GM23248 (cell line): Measurements from ENCODE around the gene TAS2R13. TPM values are rescaled to one million over a fixed set of nuclear protein-coding genes. Genes with fewer than 3 reads are reported as not detected.

Source experiments
- DNase-seq: peaks from one replicate; pipeline ENCODE4 v3.0.0-alpha.2; 2015
- H2AFZ ChIP-seq: fragments of 200-600 bp; sonication (generic); 2 replicates; pipeline ENCODE4 v1.6.1; 2016; ENCODE audit warnings: antibody characterized with exemption
- H3F3A ChIP-seq: fragments of 200-600 bp; sonication (generic); 2 replicates; pipeline ENCODE4 v1.6.1; 2016; ENCODE audit warnings: mild to moderate bottlenecking, antibody characterized with exemption, mixed run types; ENCODE audit not compliant: insufficient read depth
- H3K27ac ChIP-seq: fragments of 200-600 bp; sonication (generic); 2 replicates; pipeline ENCODE4 v1.5.1; 2016; ENCODE audit warnings: mild to moderate bottlenecking
- H3K27me3 ChIP-seq: fragments of 200-600 bp; sonication (generic); replicated peaks from 2 replicates; pipeline ENCODE4 v1.6.1; 2016; ENCODE audit warnings: mild to moderate bottlenecking; ENCODE audit not compliant: insufficient read depth
- H3K36me3 ChIP-seq: fragments of 200-600 bp; sonication (generic); 2 replicates; pipeline ENCODE4 v1.6.1; 2016; ENCODE audit warnings: low read depth, mild to moderate bottlenecking
- H3K4me1 ChIP-seq: fragments of 200-600 bp; sonication (generic); 2 replicates; pipeline ENCODE4 v1.6.1; 2016; ENCODE audit warnings: mild to moderate bottlenecking; ENCODE audit not compliant: insufficient read depth
- H3K4me2 ChIP-seq: fragments of 200-600 bp; sonication (generic); one replicate; pipeline ENCODE4 v1.6.1; 2016; ENCODE audit warnings: mild to moderate bottlenecking; ENCODE audit not compliant: unreplicated experiment
- H3K4me3 ChIP-seq: fragments of 200-600 bp; sonication (generic); 2 replicates; pipeline ENCODE4 v1.5.1; 2016; ENCODE audit warnings: mild to moderate bottlenecking
- H3K79me2 ChIP-seq: fragments of 200-600 bp; sonication (generic); 2 replicates; pipeline ENCODE4 v1.6.1; 2016; ENCODE audit warnings: mild to moderate bottlenecking; ENCODE audit not compliant: insufficient read depth
- H3K9ac ChIP-seq: fragments of 200-600 bp; sonication (generic); 2 replicates; pipeline ENCODE4 v1.6.1; 2016; ENCODE audit warnings: mild to moderate bottlenecking
- H3K9me2 ChIP-seq: fragments of 200-600 bp; sonication (generic); 2 replicates; pipeline ENCODE4 v1.6.1; 2016; ENCODE audit warnings: mixed run types, mild to moderate bottlenecking, moderate library complexity; ENCODE audit not compliant: insufficient read depth
- H3K9me3 ChIP-seq: fragments of 200-600 bp; sonication (generic); one replicate; pipeline ENCODE4 v1.6.1; 2017; ENCODE audit warnings: low read depth
- H4K20me1 ChIP-seq: fragments of 200-600 bp; sonication (generic); 2 replicates; pipeline ENCODE4 v1.6.0; 2016; ENCODE audit not compliant: insufficient read depth
- EZH2 ChIP-seq: fragments of 200-600 bp; sonication (generic); IDR thresholded peaks from 2 replicates; pipeline ENCODE4 v1.6.1; 2018; ENCODE audit warnings: antibody characterized with exemption, mild to moderate bottlenecking; ENCODE audit not compliant: insufficient read depth, poor library complexity, severe bottlenecking
- EZH2phosphoT487 ChIP-seq: fragments of 200-600 bp; sonication (generic); IDR thresholded peaks from 2 replicates; pipeline ENCODE4 v1.6.1; 2018; ENCODE audit warnings: antibody characterized with exemption, moderate library complexity, mild to moderate bottlenecking, low read depth; ENCODE audit not compliant: insufficient read depth
- WGBS, 2 experiments: methylation state at CpG; one replicate each; pipeline ENCODE4 v1.1.6; 2015 to 2017; ENCODE audit warnings: low lambda C conversion rate in 2 of 2, low coverage in 1 of 2; ENCODE audit errors: missing lambda C conversion rate in 2 of 2; 5-methylcytosine and 5-hydroxymethylcytosine counted together
- in situ Hi-C: fragments of 300-500 bp; cut with MboI; formaldehyde crosslinking; loops from 2 replicates; pipeline ENCODE4 v1.15.0; 2020
- polyA plus RNA-seq: library from polyadenylated mRNA; unstranded; fragments of >200 nt; fragmentation: Nextera tagmentation; extraction: Ambion mirVana; gene quantifications from 2 replicates; pipeline ENCODE4 v1.2.1, GENCODE V29; 2016
- total RNA-seq: library from RNA; depleted of rRNA; stranded (reverse); fragments of >200 nt; shearing (Covaris generic); gene quantifications from 2 replicates; pipeline ENCODE4 v1.2.3, GENCODE V29; 2014; rRNA removed

TAS2R13 gene
- total RNA-seq (0.13 and 0.32 TPM in 2 replicates), polyA plus RNA-seq (not detected in 2 replicates)

- in situ Hi-C loops = no loop called here
- no peak for DNase-seq
Observed at GRCh38 chr12:10909462-10909861, at the start of gene TAS2R13. TSS of gene TAS2R13 (minus strand) at chr12:10909562. CDS start at chr12:10909298, 264 bp downstream.

DNA sequence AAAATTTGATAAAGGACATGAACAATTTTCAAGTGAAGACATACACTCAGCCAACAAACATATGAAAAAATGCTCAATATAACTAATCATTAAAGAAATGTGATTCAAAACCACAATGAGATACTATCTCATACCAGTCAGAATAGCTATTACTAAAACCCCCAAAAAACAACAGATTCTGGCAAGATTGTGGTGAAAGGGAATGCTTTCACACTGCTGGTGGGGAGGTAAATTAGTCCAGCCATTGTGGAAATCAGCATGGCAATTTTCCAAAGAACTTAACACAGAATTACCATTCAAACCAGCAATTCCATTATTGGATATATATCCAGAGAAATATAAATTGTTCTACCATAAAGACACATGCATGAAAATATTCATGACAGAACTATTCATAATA is 48.4 kb upstream of the TAS2R13 start:
- Histone ChIP-seq H3K9me2 (no peaks in the 10 kb centered on the region), H3K36me3 (no peaks in the 10 kb centered on the region), H3K4me2 (no peak overlapping the region), H3K27ac (no peak overlapping the region), H3K79me2 (0 out of 2 replicates have a peak, but pooled peaks cover 5% of the 10 kb centered on the region), H4K20me1 (no peaks in the 10 kb centered on the region), H2AFZ (no peak overlapping the region), H3K4me1 (0 out of 2 replicates have a peak, but pooled peaks cover 9% of the 10 kb centered on the region), H3K4me3 (no peak overlapping the region), H3K9me3 (no peaks in the 10 kb centered on the region), H3K9ac (no peak overlapping the region), H3F3A (no peaks in the 10 kb centered on the region), H3K27me3 (no peaks in the 10 kb centered on the region)
- in situ Hi-C loops = no loop called here
- peak; percentile 8 for DNase-seq
- TF ChIP-seq EZH2phosphoT487 = no peak
- TF ChIP-seq EZH2 = no peak

More at GRCh38 chr12:10909462-10909861, at the start of gene TAS2R13:
- Histone ChIP-seq H3K27me3 (no peaks in the 10 kb centered on the region), H4K20me1 (no peaks in the 10 kb centered on the region), H3K4me3 (no peak within 1 kb of the TSS), H3K79me2 (no peaks in the 10 kb centered on the region), H3K9me2 (no peaks in the 10 kb centered on the region), H2AFZ (no peak within 1 kb of the TSS), H3K36me3 (no peaks in the 10 kb centered on the region), H3F3A (no peaks in the 10 kb centered on the region), H3K27ac (no peak within 1 kb of the TSS), H3K9ac (no peak within 1 kb of the TSS), H3K4me1 (no peaks in the 10 kb centered on the region), H3K9me3 (no peaks in the 10 kb centered on the region), H3K4me2 (no peak within 1 kb of the TSS)
- TF ChIP-seq EZH2 (no peak), EZH2phosphoT487 (no peak)
- 90 to 100% methylated on average over 1 of the region's 1 CpG for WGBS, 2 experiments

GRCh38 chr12:10956085-10956484 is 46.7 kb upstream of the TAS2R13 start:
- Histone ChIP-seq H3K9me2 (no peaks in the 10 kb centered on the region), H3K9ac (no peak overlapping the region), H3K4me3 (no peak overlapping the region), H3K27ac (no peak overlapping the region), H3F3A (no peaks in the 10 kb centered on the region), H3K36me3 (no peaks in the 10 kb centered on the region), H3K4me1 (0 out of 2 replicates have a peak, but pooled peaks cover 9% of the 10 kb centered on the region), H2AFZ (no peak overlapping the region), H3K27me3 (no peaks in the 10 kb centered on the region), H3K79me2 (peaks cover 12% of the 10 kb centered on the region; the same call in 1 of the 2 replicates), H3K4me2 (no peak overlapping the region), H3K9me3 (no peaks in the 10 kb centered on the region), H4K20me1 (no peaks in the 10 kb centered on the region)
- TF ChIP-seq EZH2 = no peak
- TF ChIP-seq EZH2phosphoT487 = no peak
- no peak for DNase-seq
- in situ Hi-C loops = no loop called here

DNA sequence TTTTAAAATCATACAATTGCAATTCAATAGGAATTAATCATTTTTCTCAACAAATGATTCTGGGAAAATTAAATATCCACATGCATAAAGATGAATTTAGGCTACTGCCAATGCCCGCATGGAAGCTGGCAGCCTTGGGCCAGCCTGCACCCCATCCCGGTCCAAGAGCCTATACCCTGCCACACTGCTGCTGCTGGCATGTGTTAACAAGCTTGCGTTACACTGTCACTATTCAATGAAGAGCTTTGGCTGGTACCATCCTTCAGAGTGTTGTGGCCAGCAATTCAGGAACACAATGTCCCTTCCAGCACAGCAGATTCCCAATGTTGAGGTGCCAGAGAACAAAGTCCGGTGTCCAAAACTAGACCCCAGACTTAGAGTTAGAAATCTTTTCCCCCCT is 43.3 kb upstream of the TAS2R13 start:
- H3K27ac ChIP-seq = no peak overlapping the region
- no peaks in the 10 kb centered on the region for H3F3A ChIP-seq
- H3K4me1 ChIP-seq = 0 out of 2 replicates have a peak, but pooled peaks cover 4% of the 10 kb centered on the region
- no peak for TF ChIP-seq EZH2phosphoT487
- TF ChIP-seq EZH2 = no peak
- H3K9me2 ChIP-seq = no peaks in the 10 kb centered on the region
- no peaks in the 10 kb centered on the region for H4K20me1 ChIP-seq
- no peaks in the 10 kb centered on the region for H3K36me3 ChIP-seq
- H3K4me2 ChIP-seq = no peak overlapping the region
- in situ Hi-C loops = no loop called here
- DNase-seq = no peak
- peaks cover 12% of the 10 kb centered on the region; the same call in 1 of the 2 replicates for H3K79me2 ChIP-seq
- H3K9ac ChIP-seq = no peak overlapping the region
- no peak overlapping the region for H2AFZ ChIP-seq
- no peaks in the 10 kb centered on the region for H3K9me3 ChIP-seq
- 36 to 48% methylated on average over 4 of the region's 4 CpGs for WGBS, 2 experiments
- H3K27me3 ChIP-seq = no peaks in the 10 kb centered on the region
- H3K4me3 ChIP-seq = no peak overlapping the region

DNA sequence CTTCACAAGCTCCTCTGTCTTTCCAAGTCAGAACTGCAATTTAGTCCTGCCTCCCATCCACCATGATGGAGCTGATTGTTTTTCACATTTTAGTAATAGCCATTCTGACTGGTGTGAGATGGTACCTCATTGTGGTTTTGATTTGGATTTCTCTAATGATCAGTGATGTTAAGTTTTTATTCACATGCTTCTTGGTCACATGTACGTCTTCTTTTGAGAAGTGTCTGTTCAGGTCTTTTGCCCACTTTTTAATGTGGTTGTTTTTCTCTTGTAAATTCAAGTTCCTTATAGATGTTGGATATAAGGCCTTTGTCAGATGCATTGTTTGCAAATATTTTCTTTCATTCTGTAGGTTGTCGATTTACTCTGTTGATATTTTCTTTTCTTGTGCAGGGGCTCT is 33.8 kb upstream of the TAS2R13 start:
- no peak overlapping the region for H2AFZ ChIP-seq
- H3K4me3 ChIP-seq = no peak overlapping the region
- 84 to 86% methylated on average over 2 of the region's 2 CpGs for WGBS, 2 experiments
- H3F3A ChIP-seq = peaks cover 14% of the 10 kb centered on the region
- no peaks in the 10 kb centered on the region for H3K9me3 ChIP-seq
- no peaks in the 10 kb centered on the region for H3K27me3 ChIP-seq
- H4K20me1 ChIP-seq = no peaks in the 10 kb centered on the region
- H3K9me2 ChIP-seq = no peaks in the 10 kb centered on the region
- DNase-seq = no peak
- H3K27ac ChIP-seq = no peak overlapping the region
- H3K36me3 ChIP-seq = no peaks in the 10 kb centered on the region
- no peak for TF ChIP-seq EZH2phosphoT487
- no peak for TF ChIP-seq EZH2
- no peaks in the 10 kb centered on the region for H3K79me2 ChIP-seq
- H3K4me1 ChIP-seq = peaks cover 13% of the 10 kb centered on the region
- H3K9ac ChIP-seq = no peak overlapping the region
- in situ Hi-C loops = no loop called here
- H3K4me2 ChIP-seq = no peak overlapping the region
